VCaP (cell line): ENCODE measurements around the gene EGLN2.
"Not testable (repeated sequence)": the region's sequence is repeated elsewhere in the genome, so short reads cannot be mapped to it uniquely, and the experiment has no call there.

Experiments used
- H3K27ac ChIP-seq: fragments of 450-650 bp; 2 replicates; pipeline ENCODE4 v1.5.1; 2017
- TF ChIP-seq, protein P1 (sequence below): fragments of 450-650 bp; conservative IDR thresholded peaks from 2 replicates; pipeline ENCODE4 v1.5.1; 2017; ENCODE audit warnings: mild to moderate bottlenecking, moderate library complexity

The EGLN2 gene

GRCh38 chr19:40777937-40778705 lies 20.9 kb upstream of the EGLN2 start, which contains the start of gene RAB4B:
Gene RAB4B (plus strand): TSS chr19:40778247. CDS start chr19:40778376, 129 bp downstream.
- TF ChIP-seq, protein P1, sequence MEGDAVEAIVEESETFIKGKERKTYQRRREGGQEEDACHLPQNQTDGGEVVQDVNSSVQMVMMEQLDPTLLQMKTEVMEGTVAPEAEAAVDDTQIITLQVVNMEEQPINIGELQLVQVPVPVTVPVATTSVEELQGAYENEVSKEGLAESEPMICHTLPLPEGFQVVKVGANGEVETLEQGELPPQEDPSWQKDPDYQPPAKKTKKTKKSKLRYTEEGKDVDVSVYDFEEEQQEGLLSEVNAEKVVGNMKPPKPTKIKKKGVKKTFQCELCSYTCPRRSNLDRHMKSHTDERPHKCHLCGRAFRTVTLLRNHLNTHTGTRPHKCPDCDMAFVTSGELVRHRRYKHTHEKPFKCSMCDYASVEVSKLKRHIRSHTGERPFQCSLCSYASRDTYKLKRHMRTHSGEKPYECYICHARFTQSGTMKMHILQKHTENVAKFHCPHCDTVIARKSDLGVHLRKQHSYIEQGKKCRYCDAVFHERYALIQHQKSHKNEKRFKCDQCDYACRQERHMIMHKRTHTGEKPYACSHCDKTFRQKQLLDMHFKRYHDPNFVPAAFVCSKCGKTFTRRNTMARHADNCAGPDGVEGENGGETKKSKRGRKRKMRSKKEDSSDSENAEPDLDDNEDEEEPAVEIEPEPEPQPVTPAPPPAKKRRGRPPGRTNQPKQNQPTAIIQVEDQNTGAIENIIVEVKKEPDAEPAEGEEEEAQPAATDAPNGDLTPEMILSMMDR: no peak

DNA sequence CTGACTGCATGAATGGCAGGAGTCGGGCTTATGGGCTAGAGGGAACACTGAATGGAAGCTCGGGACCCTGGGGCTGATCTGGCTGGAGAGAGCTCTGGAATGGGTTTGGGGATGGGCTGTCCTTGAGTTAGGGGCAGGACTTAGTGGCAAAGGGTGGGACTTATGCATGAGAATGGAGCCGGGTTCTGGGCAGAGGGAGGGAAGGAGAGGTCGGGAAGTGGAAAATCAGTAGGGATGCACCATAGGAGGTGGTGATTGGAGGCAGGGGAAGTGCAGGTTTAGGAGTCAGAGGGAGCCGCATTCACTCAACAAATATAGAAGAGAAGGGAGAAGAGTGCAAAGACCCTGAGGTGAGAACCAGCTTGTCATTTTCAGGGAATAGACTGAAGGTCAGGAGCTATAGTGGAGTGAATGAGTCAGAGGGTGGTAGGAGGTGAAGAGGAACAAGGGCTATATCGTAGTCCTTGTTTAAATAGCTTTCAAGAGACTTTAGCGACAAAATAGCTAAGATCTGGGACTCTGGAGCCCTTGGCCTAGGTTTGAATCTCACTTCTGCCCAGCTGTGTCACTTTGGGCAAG lies 20.2 kb upstream of the EGLN2 start:
- peak overlapping the region; percentile 91 for H3K27ac ChIP-seq
- TF ChIP-seq, protein P1: no peak

More at GRCh38 chr19:40777937-40778705, 20.9 kb upstream of the EGLN2 start, which contains the start of gene RAB4B:
- H3K27ac ChIP-seq: peak within 1 kb of the TSS; percentile 91

DNA sequence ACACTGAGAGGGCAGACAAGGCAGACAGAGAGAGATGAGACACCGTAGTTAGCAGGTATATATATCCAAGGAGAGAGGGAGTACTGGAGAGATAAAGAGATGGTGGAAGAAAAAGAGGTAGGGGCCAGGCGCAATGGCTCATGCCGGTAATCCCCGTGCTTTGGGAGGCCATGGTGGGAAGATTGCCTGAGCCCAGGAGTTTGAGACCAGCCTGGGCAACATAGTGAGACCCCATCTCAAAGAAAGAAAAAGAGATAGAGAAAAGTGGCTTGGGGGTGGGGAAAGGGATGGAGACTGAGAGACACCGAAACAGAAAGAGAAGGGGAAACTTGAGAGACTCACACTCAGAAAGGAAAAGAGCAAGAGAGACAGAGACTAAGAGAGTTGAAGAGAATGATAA lies 18.4 kb upstream of the EGLN2 start:
- no peak overlapping the region for H3K27ac ChIP-seq
- TF ChIP-seq, protein P1: no peak

DNA sequence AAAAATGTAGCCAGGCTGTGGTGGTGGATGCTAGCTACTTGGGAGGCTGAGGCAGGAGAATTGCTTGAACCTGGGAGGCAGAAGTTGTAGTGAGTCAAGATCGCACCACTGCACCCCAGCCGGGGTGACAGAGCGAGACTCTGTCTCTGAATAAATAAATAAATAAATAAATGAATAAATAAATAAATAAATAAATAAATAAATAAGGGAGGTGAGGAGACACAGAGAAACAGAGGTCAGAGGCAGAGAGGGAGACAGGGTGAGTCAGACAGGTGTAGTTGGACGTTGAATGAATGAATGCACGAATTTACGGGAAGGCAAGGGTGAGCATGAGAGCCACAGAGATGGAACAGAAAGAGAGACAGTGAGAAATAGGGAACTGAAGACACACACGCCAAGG lies 17.9 kb upstream of the EGLN2 start:
- TF ChIP-seq, protein P1: no peak
- no peak overlapping the region for H3K27ac ChIP-seq

DNA sequence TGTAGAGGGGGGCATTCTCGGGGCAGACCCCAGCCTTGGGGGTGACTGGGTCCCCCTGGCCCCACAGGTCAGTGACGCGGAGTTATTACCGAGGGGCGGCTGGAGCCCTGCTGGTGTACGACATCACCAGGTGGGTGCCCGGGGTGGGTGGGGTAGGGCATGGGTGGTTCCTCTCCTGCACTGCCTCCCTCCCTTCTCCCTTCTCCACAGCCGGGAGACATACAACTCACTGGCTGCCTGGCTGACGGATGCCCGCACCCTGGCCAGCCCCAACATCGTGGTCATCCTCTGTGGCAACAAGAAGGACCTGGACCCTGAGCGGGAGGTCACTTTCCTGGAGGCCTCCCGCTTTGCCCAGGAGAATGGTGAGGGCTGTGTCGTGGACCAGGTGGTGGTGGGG lies 15.3 kb upstream of the EGLN2 start:
- no peak overlapping the region for H3K27ac ChIP-seq
- TF ChIP-seq, protein P1: no peak

- not testable (repeated sequence) for H3K27ac ChIP-seq
Measured at GRCh38 chr19:40784146-40784545, 14.8 kb upstream of the EGLN2 start.

DNA sequence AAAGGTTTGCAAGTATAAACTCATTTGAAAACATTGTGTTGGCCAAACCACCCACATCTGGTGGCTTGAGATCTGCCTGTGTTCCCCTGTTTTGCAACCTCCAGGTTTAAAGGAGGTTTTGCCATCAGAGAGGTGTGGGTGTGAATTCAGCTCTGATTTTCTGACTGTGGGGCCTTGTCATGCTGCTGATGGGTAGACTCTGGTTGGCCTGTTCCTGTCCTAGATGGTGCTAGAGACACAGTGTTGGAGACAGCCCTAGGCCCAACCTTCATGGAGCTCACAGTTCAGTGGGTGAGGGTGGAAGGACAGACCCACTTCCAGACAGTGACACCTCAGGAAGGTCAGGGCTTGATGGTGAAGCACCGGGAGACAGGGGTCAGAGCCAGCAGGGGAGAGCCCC lies 13.5 kb upstream of the EGLN2 start:
- TF ChIP-seq, protein P1: no peak
- no peak overlapping the region for H3K27ac ChIP-seq
